GM19328 (cell line): ENCODE measurements around the gene EPHB2.
"Not testable (repeated sequence)": the region's sequence is repeated elsewhere in the genome, so short reads cannot be mapped to it uniquely, and the experiment has no call there.

ENCODE experiments used
- ATAC-seq: cut with Tn5 transposase; IDR thresholded peaks from one replicate; pipeline ENCODE4 v1.9.1; 2021; ENCODE audit warnings: mild to moderate bottlenecking, moderate library complexity; ENCODE audit not compliant: unreplicated experiment

Gene EPHB2

DNA sequence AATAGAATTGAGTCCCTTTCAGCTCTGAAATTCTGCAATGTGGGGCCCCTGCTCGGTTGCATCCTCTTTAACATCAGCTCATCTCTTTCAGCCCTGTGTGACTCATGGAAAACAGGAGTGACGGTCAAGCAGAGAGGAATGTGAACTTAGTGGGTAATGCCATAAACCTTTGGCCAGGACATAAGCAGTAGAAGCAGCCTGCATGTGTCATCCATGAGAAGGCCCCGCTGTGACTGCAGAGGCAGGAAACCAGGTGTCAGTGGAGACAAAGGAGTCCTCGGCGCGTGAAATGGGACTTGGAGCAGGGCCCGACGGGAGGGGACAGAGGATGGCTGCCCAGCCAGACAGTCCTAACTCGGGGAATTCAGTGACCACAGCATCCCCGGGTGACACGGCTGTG is 21.1 kb upstream of the EPHB2 start:
- no peak for ATAC-seq

GRCh38 chr1:22691031-22691753 is 19.4 kb upstream of the EPHB2 start:
- ATAC-seq, result no peak

DNA sequence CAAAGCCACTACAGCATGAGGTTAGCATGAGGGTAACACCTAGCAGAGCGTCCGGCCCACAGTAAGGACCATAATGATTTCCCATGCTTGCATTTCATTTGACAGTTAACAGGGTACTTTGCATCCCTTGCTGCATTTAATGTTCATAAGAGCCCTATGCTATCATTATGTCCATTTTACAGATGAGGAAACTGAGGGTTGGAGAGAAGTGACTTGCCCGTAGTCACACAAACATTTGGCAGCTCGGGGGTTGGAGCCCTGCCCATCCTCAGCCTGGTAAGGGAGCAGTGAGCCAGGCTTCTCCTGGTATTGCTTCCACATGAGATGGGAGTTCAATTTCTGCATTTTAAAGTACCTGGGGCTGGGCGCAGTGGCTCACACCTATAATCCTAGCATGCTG is 16.5 kb upstream of the EPHB2 start:
- no peak for ATAC-seq

DNA sequence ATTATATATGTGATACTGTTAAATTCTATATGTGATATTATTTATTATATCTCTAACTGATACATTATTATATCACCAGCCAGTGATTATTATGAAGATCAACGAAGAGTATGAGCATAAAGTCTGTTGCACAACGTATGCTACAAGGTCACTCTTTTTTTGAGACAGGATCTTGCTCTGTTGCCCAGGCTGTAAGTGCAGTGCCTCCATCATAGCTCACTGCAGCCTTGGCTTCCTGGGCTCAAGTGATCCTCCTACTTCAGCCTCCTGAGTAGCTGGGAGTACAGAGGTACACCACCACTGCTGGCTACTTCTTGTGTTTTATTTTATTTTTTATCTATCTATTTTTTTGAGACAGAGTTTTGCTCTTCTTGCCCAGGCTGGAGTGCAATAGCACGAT is 14.0 kb upstream of the EPHB2 start:
- no peak for ATAC-seq

- ATAC-seq, result no peak
Measured at GRCh38 chr1:22697980-22698379, 12.7 kb upstream of the EPHB2 start.

DNA sequence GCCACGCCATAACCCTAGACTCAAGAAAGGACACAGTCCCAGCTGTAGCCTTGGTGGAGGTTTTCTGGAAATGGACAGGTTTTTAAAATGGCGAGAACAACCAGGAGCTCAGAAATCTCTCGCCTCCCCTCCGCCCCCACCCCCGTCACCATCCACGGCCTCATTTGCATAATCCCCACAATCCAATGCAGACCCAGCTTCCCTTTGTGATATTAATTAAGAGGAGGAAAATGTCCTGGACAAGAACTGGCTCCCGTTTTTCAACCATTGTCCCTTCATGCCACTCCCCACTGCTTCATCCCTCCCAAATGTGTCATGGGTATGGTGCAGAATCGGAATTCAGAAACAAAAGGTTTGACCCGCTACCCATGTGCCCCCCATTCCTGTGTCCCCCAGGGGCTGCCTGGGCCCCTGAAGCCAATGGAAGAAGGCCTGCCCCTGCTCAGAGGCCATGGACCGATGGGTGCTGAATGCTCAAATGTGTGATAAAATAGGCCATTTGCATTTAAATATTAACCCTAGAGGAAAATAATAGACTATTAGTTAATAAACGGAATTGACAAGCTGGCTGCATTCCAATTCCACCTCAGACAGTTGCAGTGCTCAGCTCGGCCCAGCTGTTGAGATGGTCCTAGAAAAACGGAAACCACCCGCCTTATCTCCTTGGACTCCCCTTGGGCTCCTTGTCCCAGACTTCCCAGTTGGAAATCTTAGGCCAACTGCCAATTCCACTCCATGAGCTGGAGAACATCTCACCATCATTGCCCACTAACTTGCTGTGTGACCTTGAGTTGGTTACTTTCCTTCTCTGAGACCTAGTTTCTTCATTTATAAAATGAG is 10.7 kb upstream of the EPHB2 start:
- no peak for ATAC-seq

DNA sequence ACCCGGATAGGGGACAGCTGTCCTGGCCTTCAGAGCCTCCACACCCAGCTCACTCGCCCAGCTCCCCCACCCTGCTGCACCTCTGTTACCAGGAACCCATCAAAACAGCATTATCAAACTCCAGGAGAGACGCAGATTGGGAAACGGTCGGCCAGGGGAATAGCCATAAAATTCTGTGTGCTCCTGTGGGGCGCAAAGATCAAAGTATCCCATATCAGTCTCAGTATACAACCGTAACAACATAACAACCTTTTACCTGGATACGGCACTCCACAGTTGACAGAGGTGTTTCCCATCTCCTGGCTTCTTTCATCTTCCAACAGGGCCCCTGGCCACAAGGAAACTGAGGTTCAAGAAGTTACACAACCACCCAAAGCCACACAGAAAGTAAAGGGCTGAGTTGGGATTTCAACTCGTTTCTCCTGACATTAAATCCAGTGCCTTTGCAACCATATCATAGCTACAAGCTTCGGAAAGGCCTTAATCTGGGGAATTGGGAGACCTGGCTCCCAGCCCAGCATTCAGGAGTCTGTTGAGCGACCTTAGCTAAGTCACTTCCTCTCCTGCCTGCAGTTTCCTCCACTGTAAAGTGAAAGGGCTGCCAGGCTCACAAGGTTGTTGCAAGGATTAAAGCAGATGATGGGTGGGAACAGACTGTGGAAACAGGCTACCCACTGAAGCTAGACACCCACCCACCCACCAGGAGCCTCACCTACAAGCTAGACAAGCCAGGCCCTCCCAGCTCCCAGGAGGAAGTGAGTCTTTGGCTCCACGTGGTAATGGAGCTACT is 8.1 kb upstream of the EPHB2 start:
- no peak for ATAC-seq

GRCh38 chr1:22704440-22705067 is 6.1 kb upstream of the EPHB2 start:
- no peak for ATAC-seq

GRCh38 chr1:22705586-22705985 is 5.1 kb upstream of the EPHB2 start:
- no peak for ATAC-seq

DNA sequence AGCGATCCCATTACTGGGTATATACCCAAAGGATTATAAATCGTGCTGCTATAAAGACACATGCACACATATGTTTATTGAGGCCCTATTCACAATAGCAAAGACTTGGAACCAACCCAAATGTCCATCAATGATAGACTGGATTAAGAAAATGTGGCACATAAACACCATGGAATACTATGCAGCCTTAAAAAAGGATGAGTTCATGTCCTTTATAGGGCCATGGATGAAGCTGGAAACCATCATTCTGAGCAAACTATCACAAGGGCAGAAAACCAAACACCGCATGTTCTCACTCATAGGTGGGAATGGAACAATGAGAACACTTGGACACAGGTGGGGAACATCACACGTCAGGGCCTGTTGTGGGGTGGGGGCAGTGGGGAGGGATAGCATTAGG is 4.5 kb upstream of the EPHB2 start:
- not testable (repeated sequence) for ATAC-seq

GRCh38 chr1:22708777-22709176 is 1.9 kb upstream of the EPHB2 start:
- no peak for ATAC-seq

DNA sequence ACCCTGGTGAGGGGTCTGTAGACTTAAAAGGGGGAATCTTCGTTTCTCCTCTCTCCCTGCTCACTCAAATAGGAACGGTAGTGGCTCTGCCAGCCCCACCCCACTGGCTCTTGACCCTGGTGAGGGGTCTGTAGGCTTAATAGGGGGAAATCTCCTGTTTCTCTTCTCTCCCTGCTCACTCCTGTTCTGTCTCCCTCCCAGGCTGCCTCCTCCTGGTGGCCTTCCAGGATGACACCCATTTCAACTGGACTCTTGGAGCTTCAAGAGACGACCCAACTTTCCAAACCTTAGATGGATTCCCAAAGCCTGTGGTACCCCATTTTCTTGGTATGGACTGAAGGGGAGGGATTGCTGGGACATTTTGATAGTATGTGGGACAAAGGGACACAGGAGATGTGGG is 1.4 kb upstream of the EPHB2 start:
- ATAC-seq, result no peak

GRCh38 chr1:22709891-22710700 is 543 bp upstream of the EPHB2 start:
- no peak for ATAC-seq

DNA sequence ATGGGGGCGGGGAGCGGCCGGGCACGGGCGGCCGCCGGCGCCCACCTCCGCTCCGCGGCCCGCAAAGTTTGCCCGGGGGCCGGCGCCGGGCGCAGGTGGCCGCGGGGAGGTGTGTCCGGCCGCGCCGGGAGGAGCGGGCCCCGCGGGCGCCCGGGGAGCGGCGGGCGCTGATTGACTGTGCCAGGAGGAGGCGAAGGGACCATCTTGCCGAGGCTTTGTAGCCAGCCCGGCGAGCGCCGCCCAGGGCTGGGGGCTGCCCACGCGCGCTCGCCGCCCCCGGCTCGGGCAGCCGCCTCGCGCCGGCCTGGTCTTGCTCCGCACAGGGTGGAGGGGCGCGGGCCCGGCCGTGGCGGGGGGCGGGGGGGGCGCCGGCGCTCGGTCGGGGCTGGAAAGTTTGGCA is 432 bp downstream of the EPHB2 start:
- ATAC-seq, result no peak

DNA sequence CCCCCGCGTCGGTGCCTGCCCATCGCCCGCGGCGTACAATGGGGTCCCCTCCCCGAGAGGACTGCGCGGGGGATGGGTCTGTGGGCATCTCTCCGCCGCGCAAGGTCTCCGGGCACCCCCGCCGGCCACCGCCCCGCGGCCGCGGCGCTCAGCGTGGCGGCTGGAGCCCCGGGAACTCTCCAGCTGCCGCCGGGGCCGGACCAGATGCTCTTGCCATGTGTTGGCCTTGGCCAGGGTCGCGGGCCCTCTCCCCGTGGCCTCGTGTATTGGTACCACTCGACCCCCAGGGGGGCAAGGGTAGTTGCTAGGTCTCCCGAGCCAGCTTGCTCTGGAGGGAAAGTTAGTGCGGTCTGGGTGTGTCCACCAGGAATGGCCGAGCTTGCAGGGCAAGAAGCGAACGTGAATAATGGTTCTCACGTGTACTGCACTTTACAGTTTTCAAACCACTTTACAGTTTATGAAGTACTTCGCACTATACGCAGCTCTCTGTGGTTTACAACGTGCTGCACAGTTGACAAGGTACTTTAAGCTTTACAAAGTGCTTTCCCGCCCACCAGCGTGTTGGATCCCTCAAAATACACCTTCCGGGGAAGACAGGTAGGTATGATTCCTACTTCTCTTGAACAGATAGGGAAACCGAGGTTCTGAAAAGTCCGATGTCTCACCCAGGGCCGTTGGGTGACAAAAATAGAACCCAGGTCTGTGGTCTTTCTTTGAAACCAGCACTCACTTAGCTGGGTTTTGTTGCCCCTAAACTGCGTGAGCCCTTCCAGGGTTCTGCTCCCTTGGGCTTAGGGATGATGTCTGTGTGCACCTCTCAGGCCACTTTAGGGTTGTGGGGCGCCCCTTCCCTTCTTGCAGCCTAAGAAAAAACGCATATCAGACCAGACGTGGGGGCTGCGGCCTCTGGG is 1.2 kb downstream of the EPHB2 start:
- no peak for ATAC-seq

- ATAC-seq, result no peak
Measured at GRCh38 chr1:22712502-22713271, 2.0 kb downstream of the EPHB2 start.

- no peak for ATAC-seq
Measured at GRCh38 chr1:22714455-22714854, 3.8 kb downstream of the EPHB2 start.

DNA sequence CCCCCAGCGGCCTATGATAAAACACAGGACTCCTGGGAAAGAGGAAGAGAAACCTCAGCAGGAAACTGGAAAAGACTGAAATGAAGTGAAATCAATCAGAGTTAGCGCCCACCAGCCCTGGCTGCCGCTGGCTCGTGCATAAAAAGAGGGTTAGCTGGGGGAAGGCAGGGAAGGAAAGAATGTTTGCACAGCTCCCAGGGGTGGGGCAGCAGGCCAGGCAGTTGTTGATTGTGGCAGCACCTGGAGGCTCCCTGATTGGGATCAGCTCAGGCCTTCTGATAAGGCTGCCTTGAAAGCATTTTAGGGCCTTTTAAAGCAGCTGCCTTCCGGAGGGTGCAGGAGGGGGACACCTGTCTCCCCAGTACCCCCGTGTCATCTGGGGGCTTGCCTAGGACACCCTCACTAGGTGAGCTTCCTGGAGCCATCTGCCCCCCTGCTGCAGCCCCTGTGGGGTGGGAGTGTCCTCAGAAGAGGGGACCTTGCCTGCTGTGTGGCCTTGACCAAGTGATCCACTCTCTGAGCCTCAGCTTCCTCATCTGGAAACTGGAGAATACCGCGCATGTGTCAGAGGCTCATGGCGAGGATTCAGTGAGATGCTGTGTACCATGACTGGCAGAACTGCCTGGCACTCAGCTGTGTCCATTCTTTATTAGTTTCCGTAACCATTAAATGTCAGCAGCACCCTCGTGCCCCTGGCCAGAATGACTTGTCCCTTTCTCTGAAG is 6.6 kb downstream of the EPHB2 start:
- ATAC-seq, result no peak
